Measurements from ENCODE around the gene NPL. TPM values are rescaled to one million over a fixed set of nuclear protein-coding genes. Genes with fewer than 3 reads are reported as not detected.

The NPL gene
- total RNA-seq, 1 experiment from 2014 or later, result 1.4 TPM

GRCh38 chr1:182862827-182863226, 73.3 kb downstream of the NPL start:
- DNase-seq (ENCODE audit: low read depth), result no peak

- DNase-seq (ENCODE audit: low read depth), result no peak
These were observed 74.4 kb downstream of the NPL start for GRCh38 chr1:182863940-182864339.

- no peak for DNase-seq (ENCODE audit: low read depth)
These were observed 78.3 kb downstream of the NPL start for GRCh38 chr1:182867861-182868260.

GRCh38 chr1:182869241-182869666, 79.7 kb downstream of the NPL start:
- DNase-seq (ENCODE audit: low read depth), result no peak

GRCh38 chr1:182872881-182873280, 83.3 kb downstream of the NPL start:
- DNase-seq (ENCODE audit: low read depth), result no peak

- DNase-seq (ENCODE audit: low read depth), result no peak
These were observed 86.3 kb downstream of the NPL start for GRCh38 chr1:182875889-182876288.

- DNase-seq (ENCODE audit: low read depth), result no peak
These were observed 87.8 kb downstream of the NPL start for GRCh38 chr1:182877331-182877730.

- no peak for DNase-seq (ENCODE audit: low read depth)
These were observed 88.3 kb downstream of the NPL start for GRCh38 chr1:182877842-182878241.

Other genes with a start within 250 kb of the NPL start
- gene RNASEL, start 200.5 kb upstream of the NPL start, total RNA-seq (2014; rRNA removed; shearing (Covaris generic)), result 3.2 and 3.5 TPM in 2 replicates
- gene RGS16, start 185.4 kb upstream of the NPL start, total RNA-seq (2014; rRNA removed; shearing (Covaris generic)), result not detected in 2 replicates
- gene RGS8, start 105.2 kb upstream of the NPL start, total RNA-seq (2014; rRNA removed; shearing (Covaris generic)), result 0.05 TPM in 1 of 2 replicates, not detected in the other
- gene DHX9, start 49.6 kb downstream of the NPL start, total RNA-seq (2014; rRNA removed; shearing (Covaris generic)), result 198 and 201 TPM in 2 replicates
- not detected in 2 replicates for gene SHCBP1L, start 163.4 kb downstream of the NPL start, total RNA-seq (2014; rRNA removed; shearing (Covaris generic))
- 130 and 139 TPM in 2 replicates for gene LAMC1, start 233.6 kb downstream of the NPL start, total RNA-seq (2014; rRNA removed; shearing (Covaris generic))